ENCODE results near the gene ANXA4. TPM values are rescaled to one million over a fixed set of nuclear protein-coding genes. Genes with fewer than 3 reads are reported as not detected.

ANXA4 gene
- total RNA-seq, 2 donors from 2014 or later = 62.8 to 67.8 TPM

GRCh38 chr2:69833752-69834151 is 91.8 kb downstream of the ANXA4 start:
- no peak overlapping the region for H3K4me3 ChIP-seq
- ATAC-seq (ENCODE audit: insufficient number of reproducible peaks, low FRiP score, low read depth) = no peak
- no peaks in the 10 kb centered on the region for H3K27me3 ChIP-seq (replicated peaks; ENCODE audit: insufficient read depth)
- no peak for DNase-seq (ENCODE audit: low spot score)
- TF ChIP-seq CTCF (IDR thresholded peaks at IDR 0.05) = no peak
- peaks cover 19 to 23% of the 10 kb centered on the region in 2 donors for H3K4me1 ChIP-seq (ENCODE audit: control insufficient read depth in 1 of 2, low read depth in 2 of 2)
- H3K27ac ChIP-seq = no peak overlapping the region
- H3K9me3 ChIP-seq = no peaks in the 10 kb centered on the region
- H3K36me3 ChIP-seq = no peaks in the 10 kb centered on the region

GRCh38 chr2:69835666-69836065 is 93.7 kb downstream of the ANXA4 start:
- H3K4me3 ChIP-seq = no peak overlapping the region
- peaks cover 2% of the 10 kb centered on the region for H3K36me3 ChIP-seq
- peaks cover 16% of the 10 kb centered on the region in 2 donors for H3K4me1 ChIP-seq (ENCODE audit: control insufficient read depth in 1 of 2, low read depth in 2 of 2)
- no peaks in the 10 kb centered on the region for H3K9me3 ChIP-seq
- no peak overlapping the region for H3K27ac ChIP-seq
- DNase-seq (ENCODE audit: low spot score) (no peak), ATAC-seq (ENCODE audit: insufficient number of reproducible peaks, low FRiP score, low read depth) (no peak)
- no peak for TF ChIP-seq CTCF (IDR thresholded peaks at IDR 0.05)
- H3K27me3 ChIP-seq (replicated peaks; ENCODE audit: insufficient read depth) = no peaks in the 10 kb centered on the region

GRCh38 chr2:69836316-69836715 is 94.4 kb downstream of the ANXA4 start:
- Histone ChIP-seq H3K9me3 (no peaks in the 10 kb centered on the region), H3K27me3 (replicated peaks; ENCODE audit: insufficient read depth) (no peaks in the 10 kb centered on the region), H3K36me3 (peaks cover 2% of the 10 kb centered on the region), H3K4me1 (ENCODE audit: control insufficient read depth in 1 of 2, low read depth in 2 of 2) (peaks cover 9% of the 10 kb centered on the region in 2 donors), H3K27ac (no peak overlapping the region), H3K4me3 (no peak overlapping the region)
- no peak for TF ChIP-seq CTCF (IDR thresholded peaks at IDR 0.05)
- ATAC-seq (ENCODE audit: insufficient number of reproducible peaks, low FRiP score, low read depth) = no peak
- no peak for DNase-seq (ENCODE audit: low spot score)

- no peak for TF ChIP-seq CTCF (IDR thresholded peaks at IDR 0.05)
- H3K9me3 ChIP-seq = no peaks in the 10 kb centered on the region
- H3K27ac ChIP-seq = no peak overlapping the region
- H3K4me1 ChIP-seq (ENCODE audit: control insufficient read depth in 1 of 2, low read depth in 2 of 2) = no peaks in the 10 kb centered on the region
- DNase-seq (ENCODE audit: low spot score) (no peak), ATAC-seq (ENCODE audit: insufficient number of reproducible peaks, low FRiP score, low read depth) (no peak)
- H3K27me3 ChIP-seq (replicated peaks; ENCODE audit: insufficient read depth) = no peaks in the 10 kb centered on the region
- H3K4me3 ChIP-seq = no peak overlapping the region
- peaks cover 2% of the 10 kb centered on the region for H3K36me3 ChIP-seq
These were observed 95.6 kb downstream of the ANXA4 start for GRCh38 chr2:69837533-69837932.

- H3K9me3 ChIP-seq = no peaks in the 10 kb centered on the region
- H3K4me1 ChIP-seq (ENCODE audit: control insufficient read depth in 1 of 2, low read depth in 2 of 2) = no peaks in the 10 kb centered on the region
- no peak overlapping the region for H3K27ac ChIP-seq
- peaks cover 10% of the 10 kb centered on the region for H3K36me3 ChIP-seq
- no peak for DNase-seq (ENCODE audit: low spot score)
- no peak overlapping the region for H3K4me3 ChIP-seq
- H3K27me3 ChIP-seq (replicated peaks; ENCODE audit: insufficient read depth) = no peaks in the 10 kb centered on the region
- no peak for ATAC-seq (ENCODE audit: insufficient number of reproducible peaks, low FRiP score, low read depth)
- no peak for TF ChIP-seq CTCF (IDR thresholded peaks at IDR 0.05)
These were observed 102.1 kb downstream of the ANXA4 start for GRCh38 chr2:69843993-69844392.

Measured in thoracic aorta (tissue), 2 donors.